ENCODE data around the gene SAMD8. TPM values are rescaled to one million over a fixed set of nuclear protein-coding genes. Genes with fewer than 3 reads are reported as not detected.

The SAMD8 gene
- total RNA-seq, 1 donor from 2014 or later = 21.7 TPM

- DNase-seq = no peak
- intact Hi-C loops (cut with DNase I) = no loop called here
- no peak for ATAC-seq
Observed at GRCh38 chr10:75066271-75066670, 45.2 kb upstream of the SAMD8 start.

GRCh38 chr10:75067272-75067671, 44.2 kb upstream of the SAMD8 start:
- DNase-seq (no peak), ATAC-seq (no peak)
- intact Hi-C loops (cut with DNase I) = no loop called here
- Histone ChIP-seq H3K4me3 (no peak overlapping the region), H3K4me1 (no peaks in the 10 kb centered on the region), H3K9me3 (no peaks in the 10 kb centered on the region), H3K27me3 (ENCODE audit: low read depth) (no peaks in the 10 kb centered on the region), H3K36me3 (no peaks in the 10 kb centered on the region), H3K27ac (no peak overlapping the region)
- no peak for TF ChIP-seq CTCF (IDR thresholded peaks at IDR 0.05)

More at GRCh38 chr10:75066271-75066670, 45.2 kb upstream of the SAMD8 start:
- Histone ChIP-seq H3K4me1 (no peaks in the 10 kb centered on the region), H3K36me3 (no peaks in the 10 kb centered on the region), H3K9me3 (no peaks in the 10 kb centered on the region), H3K27me3 (ENCODE audit: low read depth) (no peaks in the 10 kb centered on the region), H3K27ac (no peak overlapping the region), H3K4me3 (no peak overlapping the region)
- TF ChIP-seq CTCF (IDR thresholded peaks at IDR 0.05) = no peak

- no peak overlapping the region for H3K4me3 ChIP-seq
- no peak for DNase-seq
- no peaks in the 10 kb centered on the region for H3K9me3 ChIP-seq
- no peaks in the 10 kb centered on the region for H3K27me3 ChIP-seq (ENCODE audit: low read depth)
- no peak overlapping the region for H3K27ac ChIP-seq
- no peaks in the 10 kb centered on the region for H3K36me3 ChIP-seq
- no peak for ATAC-seq
- no peak for TF ChIP-seq CTCF (IDR thresholded peaks at IDR 0.05)
- H3K4me1 ChIP-seq = no peaks in the 10 kb centered on the region
- intact Hi-C loops (cut with DNase I) = no loop called here
Observed at GRCh38 chr10:75068523-75068922, 42.9 kb upstream of the SAMD8 start.

- H3K27me3 ChIP-seq (ENCODE audit: low read depth) = no peaks in the 10 kb centered on the region
- H3K27ac ChIP-seq = no peak overlapping the region
- intact Hi-C loops (cut with DNase I) = no loop called here
- no peak for TF ChIP-seq CTCF (IDR thresholded peaks at IDR 0.05)
- ATAC-seq = peak in 1 of 2 donors; percentile 36
- no peaks in the 10 kb centered on the region for H3K9me3 ChIP-seq
- H3K36me3 ChIP-seq = no peaks in the 10 kb centered on the region
- no peak for DNase-seq
- no peak overlapping the region for H3K4me3 ChIP-seq
- H3K4me1 ChIP-seq = no peaks in the 10 kb centered on the region
Observed at GRCh38 chr10:75070476-75070875, 41.0 kb upstream of the SAMD8 start.

GRCh38 chr10:75070961-75071428, 40.5 kb upstream of the SAMD8 start:
- Histone ChIP-seq H3K27me3 (ENCODE audit: low read depth) (no peaks in the 10 kb centered on the region), H3K4me3 (no peak overlapping the region), H3K4me1 (no peaks in the 10 kb centered on the region), H3K36me3 (no peaks in the 10 kb centered on the region), H3K27ac (no peak overlapping the region), H3K9me3 (no peaks in the 10 kb centered on the region)
- peak in 1 of 2 donors; percentile 15 for ATAC-seq
- DNase-seq = no peak
- intact Hi-C loops (cut with DNase I) = no loop called here
- TF ChIP-seq CTCF (IDR thresholded peaks at IDR 0.05) = no peak

GRCh38 chr10:75071756-75072155, 39.7 kb upstream of the SAMD8 start:
- H3K36me3 ChIP-seq = no peaks in the 10 kb centered on the region
- ATAC-seq (no peak), DNase-seq (no peak)
- H3K27me3 ChIP-seq (ENCODE audit: low read depth) = no peaks in the 10 kb centered on the region
- TF ChIP-seq CTCF (IDR thresholded peaks at IDR 0.05) = no peak
- H3K4me1 ChIP-seq = no peaks in the 10 kb centered on the region
- no peak overlapping the region for H3K27ac ChIP-seq
- intact Hi-C loops (cut with DNase I) = no loop called here
- no peaks in the 10 kb centered on the region for H3K9me3 ChIP-seq
- H3K4me3 ChIP-seq = no peak overlapping the region

Measured in lower lobe of right lung (tissue), 2 donors.